Measurements from ENCODE around the gene PTPN20. TPM values are rescaled to one million over a fixed set of nuclear protein-coding genes. Genes with fewer than 3 reads are reported as not detected.

PTPN20 gene
- total RNA-seq, 2 donors from 2014 or later = 0.99 to 4.4 TPM

GRCh38 chr10:47033541-47034270, 122.5 kb downstream of the PTPN20 start:
- Histone ChIP-seq H3K36me3 (replicated peaks in 1 of 2; ENCODE audit: insufficient read depth in 1 of 2, low read depth in 2 of 2) (no peaks in the 10 kb centered on the region), H3K4me1 (no peaks in the 10 kb centered on the region), H3K27me3 (no peaks in the 10 kb centered on the region), H3K4me3 (no peak overlapping the region), H3K9me3 (no peaks in the 10 kb centered on the region), H3K27ac (no peak overlapping the region)
- ATAC-seq = no peak
- peak in 3 of 4 donors; percentile 2 to 5 (median 4) for DNase-seq
- TF ChIP-seq CTCF (IDR thresholded peaks at IDR 0.05) = no peak
- TF ChIP-seq POLR2A (IDR thresholded peaks at IDR 0.05) = no peak
- 85 to 90% methylated on average over 13 of the region's 13 CpGs for WGBS, 2 donors
- intact Hi-C loops (cut with DNase I) = no loop called here

GRCh38 chr10:47034441-47035051, 123.3 kb downstream of the PTPN20 start:
- Histone ChIP-seq H3K4me1 (no peaks in the 10 kb centered on the region), H3K9me3 (no peaks in the 10 kb centered on the region), H3K4me3 (no peak overlapping the region), H3K27me3 (no peaks in the 10 kb centered on the region), H3K36me3 (replicated peaks in 1 of 2; ENCODE audit: insufficient read depth in 1 of 2, low read depth in 2 of 2) (no peaks in the 10 kb centered on the region), H3K27ac (no peak overlapping the region)
- WGBS, 2 donors = 55 to 62% methylated on average over 9 of the region's 9 CpGs
- peak in 3 of 4 donors; percentile 1 to 4 (median 2) for DNase-seq
- ATAC-seq = no peak
- TF ChIP-seq CTCF (IDR thresholded peaks at IDR 0.05) (no peak), POLR2A (IDR thresholded peaks at IDR 0.05) (no peak)
- intact Hi-C loops (cut with DNase I) = no loop called here

- ATAC-seq (no peak), DNase-seq (peak in 1 of 4 donors; percentile 1)
- WGBS, 2 donors = 82 to 84% methylated on average over 6 to 7 of the region's 7 CpGs
- no peak overlapping the region for H3K27ac ChIP-seq
- H3K4me1 ChIP-seq = no peaks in the 10 kb centered on the region
- no peaks in the 10 kb centered on the region for H3K36me3 ChIP-seq (replicated peaks in 1 of 2; ENCODE audit: insufficient read depth in 1 of 2, low read depth in 2 of 2)
- TF ChIP-seq POLR2A (IDR thresholded peaks at IDR 0.05) (no peak), CTCF (IDR thresholded peaks at IDR 0.05) (no peak)
- H3K9me3 ChIP-seq = no peaks in the 10 kb centered on the region
- H3K27me3 ChIP-seq = no peaks in the 10 kb centered on the region
- no peak overlapping the region for H3K4me3 ChIP-seq
- intact Hi-C loops (cut with DNase I) = no loop called here
Observed at GRCh38 chr10:47035171-47035818, 124.1 kb downstream of the PTPN20 start.

- Histone ChIP-seq H3K27me3 (no peaks in the 10 kb centered on the region), H3K9me3 (no peaks in the 10 kb centered on the region), H3K4me1 (no peaks in the 10 kb centered on the region), H3K27ac (no peak overlapping the region), H3K36me3 (replicated peaks in 1 of 2; ENCODE audit: insufficient read depth in 1 of 2, low read depth in 2 of 2) (no peaks in the 10 kb centered on the region), H3K4me3 (no peak overlapping the region)
- ATAC-seq = no peak
- 72 to 79% methylated on average over 3 to 4 of the region's 4 CpGs for WGBS, 2 donors
- TF ChIP-seq CTCF (IDR thresholded peaks at IDR 0.05) (no peak), POLR2A (IDR thresholded peaks at IDR 0.05) (no peak)
- DNase-seq = peak in 1 of 4 donors; percentile 2
- intact Hi-C loops (cut with DNase I) = no loop called here
Observed at GRCh38 chr10:47035819-47036337, 124.7 kb downstream of the PTPN20 start.

Data from body of pancreas (tissue), 4 donors.